D341Med (cell line): Measurements from ENCODE around the gene SLC20A1.

Experiments used
- DNase-seq: peaks from one replicate; pipeline ENCODE4 v3.0.0; 2012; ENCODE audit warnings: low spot score

Gene SLC20A1

DNA sequence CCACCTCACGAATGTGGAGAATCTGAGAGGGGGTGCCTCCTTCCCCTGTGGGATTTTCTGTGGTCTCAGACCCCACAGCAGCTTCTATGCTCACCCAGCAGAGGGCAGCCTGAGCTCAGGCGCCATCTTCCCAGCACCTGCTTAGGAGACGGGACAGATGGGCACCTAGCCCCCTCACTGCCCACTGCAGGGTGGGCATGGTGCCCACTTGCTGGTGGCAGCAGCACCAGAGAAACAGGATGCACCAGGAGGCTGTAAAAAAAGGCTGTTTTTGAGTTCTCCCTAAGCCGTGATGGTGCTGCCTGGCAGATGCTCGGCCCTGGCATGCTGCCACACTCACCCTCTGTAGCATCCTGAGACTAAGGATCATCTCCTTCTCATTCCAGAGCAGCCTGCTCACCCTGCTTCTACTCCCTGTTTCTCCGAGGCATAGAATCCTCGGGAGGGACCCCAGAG lies 19.1 kb upstream of the SLC20A1 start:
- peak; percentile 79 for DNase-seq

DNA sequence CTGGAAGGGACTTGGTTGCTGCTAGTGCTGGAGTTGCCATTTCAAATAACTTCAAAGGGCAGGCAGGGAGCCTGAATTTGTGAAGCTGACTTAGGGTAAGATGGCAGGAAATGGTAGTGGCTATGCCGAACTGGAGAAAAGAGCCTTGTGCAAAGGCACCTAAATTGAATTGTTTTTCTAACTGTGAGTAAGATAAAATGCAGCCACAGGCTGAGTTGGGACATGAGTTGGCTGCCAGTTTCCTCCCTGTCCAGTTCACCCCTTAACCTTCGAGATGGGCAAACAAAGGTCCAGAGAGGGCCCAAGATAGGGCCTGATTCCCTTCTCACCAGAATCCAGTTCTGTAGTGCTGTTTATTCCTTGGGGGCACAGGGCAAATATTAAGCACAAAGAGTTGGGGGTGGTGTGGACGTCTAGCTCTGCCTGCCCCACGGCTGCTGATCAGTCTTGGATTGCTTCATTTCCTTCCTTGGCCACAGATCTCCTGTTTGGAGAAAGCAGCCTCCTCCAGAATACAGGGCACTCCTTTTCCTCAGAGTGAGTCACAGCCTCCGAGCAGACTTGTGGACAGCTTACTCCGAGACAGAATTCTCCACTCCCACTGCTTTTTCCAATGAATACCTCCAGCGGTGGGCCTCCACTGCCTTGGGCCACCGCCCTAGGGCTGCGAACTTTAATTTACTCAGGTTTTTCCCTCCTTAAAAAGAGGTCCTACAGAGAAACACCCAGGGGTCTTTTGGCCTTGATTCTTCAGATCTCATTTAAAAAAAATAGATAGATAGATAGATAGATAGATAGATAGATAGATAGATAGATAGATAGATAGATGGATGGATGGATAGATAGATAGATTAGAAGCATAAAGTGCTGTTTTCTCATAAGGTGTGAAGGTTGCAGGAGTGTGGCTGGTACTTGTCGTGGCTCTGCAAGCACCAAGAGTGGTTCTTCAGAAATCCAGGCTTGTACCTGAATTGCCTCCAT lies 18.4 kb upstream of the SLC20A1 start:
- DNase-seq = no peak

GRCh38 chr2:112629224-112629623 lies 16.5 kb upstream of the SLC20A1 start:
- no peak for DNase-seq

GRCh38 chr2:112629823-112630222 lies 15.9 kb upstream of the SLC20A1 start:
- DNase-seq = no peak

- DNase-seq = no peak
These were observed 15.5 kb upstream of the SLC20A1 start for GRCh38 chr2:112630268-112630667.

DNA sequence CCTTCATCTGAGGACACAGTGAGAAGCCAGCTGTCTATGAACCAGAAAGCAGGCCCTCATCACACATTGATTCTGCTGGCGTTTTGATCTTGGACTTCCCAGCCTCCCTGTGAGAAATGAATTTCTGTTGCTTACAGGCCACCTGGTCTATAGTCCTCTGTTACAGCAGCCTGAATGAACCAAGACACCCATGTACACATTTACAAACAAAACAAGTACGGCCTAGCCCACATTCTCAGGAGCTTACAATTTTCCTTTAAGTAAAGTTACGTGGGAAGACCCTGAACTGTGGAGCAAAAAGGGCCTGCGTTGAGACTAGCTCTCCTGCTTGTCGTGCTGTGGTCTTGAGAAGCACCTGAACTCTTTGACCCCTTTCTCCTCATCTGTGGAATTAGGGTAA lies 12.0 kb upstream of the SLC20A1 start:
- no peak for DNase-seq

DNA sequence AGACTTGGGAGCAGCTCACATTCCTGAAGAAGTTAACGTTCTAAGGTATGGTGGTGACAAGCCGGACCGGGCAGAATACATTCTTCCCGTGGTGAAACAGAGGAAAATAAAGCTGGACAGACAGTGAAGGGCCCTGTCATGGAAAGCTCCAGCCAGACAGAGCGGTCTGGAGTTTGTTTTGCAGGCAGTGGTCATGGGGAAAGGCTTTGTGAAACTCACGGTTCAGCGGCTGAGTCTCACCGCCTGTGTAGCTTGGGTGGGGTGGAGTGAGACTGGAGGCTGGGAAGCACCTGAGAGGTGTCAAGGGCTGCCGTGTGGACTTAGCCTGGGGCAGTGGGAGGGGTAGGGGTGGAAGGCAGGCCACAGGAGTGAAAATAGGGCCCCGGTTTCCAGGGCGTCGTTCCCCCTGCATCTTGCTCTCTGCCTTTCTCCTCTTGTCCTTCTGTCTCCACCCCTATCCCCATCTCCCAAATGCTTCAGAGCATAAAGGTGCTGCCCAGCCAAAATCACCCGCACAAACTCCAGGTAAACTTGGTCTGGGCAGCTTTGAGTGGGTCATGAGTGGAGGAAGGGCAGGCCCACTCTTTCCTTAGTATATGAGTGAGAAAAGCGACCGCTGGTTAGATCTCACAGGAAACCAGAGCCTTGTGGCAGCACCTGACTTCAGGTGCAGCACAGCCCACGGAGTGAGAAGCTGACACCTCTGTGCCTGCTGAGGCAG lies 11.4 kb upstream of the SLC20A1 start:
- DNase-seq = no peak

- DNase-seq = no peak
These were observed 10.9 kb upstream of the SLC20A1 start for GRCh38 chr2:112634874-112635157.

- no peak for DNase-seq
These were observed 9.0 kb upstream of the SLC20A1 start for GRCh38 chr2:112636605-112637288.

DNA sequence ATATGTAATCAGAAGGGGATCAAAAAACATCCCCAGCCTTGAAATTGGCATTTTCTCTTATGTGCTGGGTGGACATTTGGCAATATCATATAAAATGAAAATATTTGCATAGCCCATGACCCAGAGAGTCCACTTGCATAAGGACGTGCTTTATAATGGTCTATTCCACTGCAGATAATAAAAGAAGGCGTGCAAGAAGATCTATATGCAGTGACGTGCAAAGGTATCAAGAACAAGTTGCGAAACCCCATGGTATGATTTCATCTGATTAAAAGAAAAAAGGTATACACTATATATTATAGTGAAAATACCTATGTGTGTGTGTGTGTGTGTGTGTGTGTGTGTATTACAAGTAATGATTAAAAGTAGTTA lies 8.5 kb upstream of the SLC20A1 start:
- DNase-seq = no peak

DNA sequence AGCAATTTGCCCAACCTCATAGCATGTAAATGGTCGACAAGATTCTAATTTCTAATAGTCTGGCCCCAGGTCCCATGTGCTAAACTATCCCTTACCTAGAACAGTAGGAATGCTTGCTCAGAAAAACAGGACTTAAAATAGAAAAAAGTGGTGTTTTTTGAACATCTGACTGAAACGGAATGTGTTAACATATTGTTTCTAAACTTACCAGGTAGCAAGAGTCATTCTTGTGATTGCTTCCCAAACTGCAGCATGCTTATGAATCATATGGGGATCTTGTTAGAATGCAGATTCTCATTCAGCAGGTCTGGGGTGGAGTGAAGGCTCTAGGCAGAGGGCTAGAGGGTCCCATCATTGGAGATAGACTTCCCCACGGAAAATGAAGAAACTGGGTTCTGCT lies 5.8 kb upstream of the SLC20A1 start:
- no peak for DNase-seq

GRCh38 chr2:112640467-112640799 lies 5.3 kb upstream of the SLC20A1 start:
- no peak for DNase-seq

- DNase-seq = no peak
These were observed 4.7 kb upstream of the SLC20A1 start for GRCh38 chr2:112640800-112641675.

GRCh38 chr2:112641701-112642100 lies 4.0 kb upstream of the SLC20A1 start:
- no peak for DNase-seq

- no peak for DNase-seq
These were observed 3.2 kb upstream of the SLC20A1 start for GRCh38 chr2:112642561-112642960.

GRCh38 chr2:112642966-112643365 lies 2.8 kb upstream of the SLC20A1 start:
- no peak for DNase-seq

DNA sequence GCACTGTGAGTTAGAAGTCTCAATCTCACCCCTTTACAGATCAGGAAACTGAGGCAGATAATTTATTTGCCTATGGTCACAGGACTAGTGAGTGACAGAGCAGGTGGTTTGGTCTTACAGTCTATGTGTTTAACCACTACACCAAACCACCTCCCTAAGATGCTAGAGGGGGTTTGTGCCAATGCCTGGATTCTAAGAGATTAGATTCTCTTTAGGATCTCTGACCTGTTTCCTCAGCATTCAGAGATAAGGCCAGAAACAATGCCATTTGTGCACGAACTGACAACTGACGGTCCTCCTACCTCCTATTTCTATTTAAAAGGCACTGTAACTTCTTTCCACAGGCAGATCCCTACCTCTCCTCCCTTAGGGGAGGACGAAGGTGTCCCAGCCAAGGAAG lies 2.3 kb upstream of the SLC20A1 start:
- DNase-seq = no peak

DNA sequence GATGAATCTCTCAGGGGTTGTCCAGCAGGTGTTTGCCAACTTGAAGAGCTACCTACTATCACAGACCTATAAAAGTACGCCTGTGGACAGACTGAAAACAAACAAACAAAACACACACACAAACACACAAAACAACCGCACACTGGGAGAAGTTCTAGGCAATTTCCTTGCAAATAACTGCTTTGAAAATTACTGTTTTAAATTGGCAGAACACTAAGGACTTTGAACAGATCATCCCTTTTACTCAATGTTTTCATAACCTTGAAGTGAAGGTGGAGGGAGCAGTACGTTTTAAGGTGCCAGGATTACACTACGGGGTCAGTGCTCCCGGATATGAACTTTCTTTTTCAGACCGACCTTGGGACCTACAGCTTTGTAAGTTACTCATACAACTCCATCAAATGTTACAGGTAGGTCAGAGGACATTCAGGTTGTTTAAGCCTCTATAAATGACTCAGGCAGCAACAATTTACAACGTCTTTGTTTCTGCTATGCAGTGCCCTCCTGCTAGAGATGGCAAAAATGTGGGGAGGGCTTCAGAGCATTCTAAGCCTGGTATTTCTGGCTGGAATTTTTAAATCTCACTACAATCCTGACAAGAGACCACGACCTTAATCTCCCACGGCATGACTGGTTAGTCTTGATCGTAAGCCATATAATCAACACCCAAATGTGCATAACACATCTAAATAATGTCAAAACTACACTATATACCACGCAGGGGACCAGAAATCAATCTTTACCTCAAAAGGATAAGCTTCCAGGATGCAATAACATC lies 1.4 kb upstream of the SLC20A1 start:
- no peak for DNase-seq

DNA sequence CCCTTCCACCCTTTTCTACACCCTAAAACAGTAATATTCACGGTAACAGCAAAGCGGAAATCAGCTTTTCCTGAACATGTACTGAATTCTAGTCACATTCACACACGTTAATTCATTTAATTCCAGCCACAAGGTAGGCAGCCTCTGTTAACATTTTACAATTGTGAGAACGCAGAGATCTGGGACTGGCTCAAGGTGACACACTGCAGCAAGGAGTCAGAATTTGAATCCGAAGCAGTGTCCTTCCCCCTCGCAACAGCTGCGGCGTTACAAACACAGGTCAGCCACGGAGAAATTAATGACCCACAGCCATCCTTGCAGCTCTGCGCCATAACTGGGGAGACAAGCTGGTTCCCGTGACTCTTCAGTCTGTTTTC lies 818 bp upstream of the SLC20A1 start:
- DNase-seq = no peak

GRCh38 chr2:112646102-112646719 lies 472 bp downstream of the SLC20A1 start:
- peak; percentile 80 for DNase-seq
